ENCODE measurements around the gene S100A6. TPM values are rescaled to one million over a fixed set of nuclear protein-coding genes. Genes with fewer than 3 reads are reported as not detected.
A peak's percentile ranks its signal among the peaks of the same experiment; 100 is the strongest.

S100A6 gene
- total RNA-seq, 1 donor from 2014 or later, result 754 TPM

- DNase-seq (ENCODE audit: low read depth), result no peak
- Histone ChIP-seq H3K36me3 (ENCODE audit: control insufficient read depth, insufficient read depth, low read length) (no peaks in the 10 kb centered on the region), H3K4me3 (ENCODE audit: low read depth, low read length) (no peak overlapping the region), H3K27me3 (ENCODE audit: control insufficient read depth, insufficient read depth, low read length) (no peaks in the 10 kb centered on the region)
- TF ChIP-seq CTCF (IDR thresholded peaks at IDR 0.05; ENCODE audit: insufficient read depth, low read length, poor library complexity, severe bottlenecking), result no peak
These were observed 7.3 kb upstream of the S100A6 start for GRCh38 chr1:153542956-153543711.

- Histone ChIP-seq H3K27me3 (ENCODE audit: control insufficient read depth, insufficient read depth, low read length) (no peaks in the 10 kb centered on the region), H3K36me3 (ENCODE audit: control insufficient read depth, insufficient read depth, low read length) (no peaks in the 10 kb centered on the region), H3K4me3 (ENCODE audit: low read depth, low read length) (no peak overlapping the region)
- DNase-seq (ENCODE audit: low read depth), result no peak
- no peak for TF ChIP-seq CTCF (IDR thresholded peaks at IDR 0.05; ENCODE audit: insufficient read depth, low read length, poor library complexity, severe bottlenecking)
These were observed 6.1 kb upstream of the S100A6 start for GRCh38 chr1:153541641-153542590.

- Histone ChIP-seq H3K4me3 (ENCODE audit: low read depth, low read length) (no peak within 1 kb of the TSS), H3K27me3 (ENCODE audit: control insufficient read depth, insufficient read depth, low read length) (no peaks in the 10 kb centered on the region), H3K36me3 (ENCODE audit: control insufficient read depth, insufficient read depth, low read length) (no peaks in the 10 kb centered on the region)
- peak; percentile 68 for DNase-seq (ENCODE audit: low read depth)
- TF ChIP-seq CTCF (IDR thresholded peaks at IDR 0.05; ENCODE audit: insufficient read depth, low read length, poor library complexity, severe bottlenecking), result no peak
These were observed 4.9 kb upstream of the S100A6 start, which contains the start of gene S100A5 for GRCh38 chr1:153540394-153541361. Gene S100A5 (minus strand): TSS chr1:153540934. CDS start chr1:153540191, 743 bp downstream.

GRCh38 chr1:153539395-153540093, 3.8 kb upstream of the S100A6 start:
- TF ChIP-seq CTCF (IDR thresholded peaks at IDR 0.05; ENCODE audit: insufficient read depth, low read length, poor library complexity, severe bottlenecking), result no peak
- DNase-seq (ENCODE audit: low read depth), result no peak
- Histone ChIP-seq H3K4me3 (ENCODE audit: low read depth, low read length) (no peak overlapping the region), H3K27me3 (ENCODE audit: control insufficient read depth, insufficient read depth, low read length) (no peaks in the 10 kb centered on the region), H3K36me3 (ENCODE audit: control insufficient read depth, insufficient read depth, low read length) (no peaks in the 10 kb centered on the region)

GRCh38 chr1:153538315-153538821, 2.6 kb upstream of the S100A6 start:
- Histone ChIP-seq H3K4me3 (ENCODE audit: low read depth, low read length) (no peak overlapping the region), H3K27me3 (ENCODE audit: control insufficient read depth, insufficient read depth, low read length) (no peaks in the 10 kb centered on the region), H3K36me3 (ENCODE audit: control insufficient read depth, insufficient read depth, low read length) (no peaks in the 10 kb centered on the region)
- no peak for DNase-seq (ENCODE audit: low read depth)
- no peak for TF ChIP-seq CTCF (IDR thresholded peaks at IDR 0.05; ENCODE audit: insufficient read depth, low read length, poor library complexity, severe bottlenecking)

All from kidney epithelial cell (primary cell).